Naive thymus-derived CD4-positive, alpha-beta T cell (primary cell): Measurements from ENCODE around the gene FRMPD4. TPM values are rescaled to one million over a fixed set of nuclear protein-coding genes. Genes with fewer than 3 reads are reported as not detected.

Experiments used
- ATAC-seq: fragments of 150-1000 bp; cut with Tn5 transposase; 2 replicates; pipeline ENCODE4 v1.10.0; 2021; ENCODE audit warnings: mild to moderate bottlenecking, moderate library complexity
- CTCF ChIA-PET: fragments of 350-600 bp; sonication (Branson Sonifier 250); formaldehyde crosslinking; loops from one replicate; lab custom pipeline; 2021; ENCODE audit warnings: antibody characterized with exemption; lab: Charles Lee
- POLR2A ChIA-PET: fragments of 350-600 bp; sonication (Branson Sonifier 250); formaldehyde crosslinking; loops from one replicate; lab custom pipeline; 2021; ENCODE audit warnings: antibody characterized with exemption, inconsistent platforms; lab: Charles Lee
- DNase-seq, 9 donors: peaks; one replicate each; pipeline versions ENCODE4 v3.0.0 to v3.0.0-alpha.2; 2020 to 2022; ENCODE audit warnings: mixed read lengths in 1 of 9
- H3K27ac ChIP-seq: one replicate; pipeline ENCODE4 v1.7.0; 2013; ENCODE audit warnings: mild to moderate bottlenecking, low read depth, low read length, moderate library complexity
- H3K27me3 ChIP-seq, 2 donors: one replicate each; pipeline ENCODE4 v1.7.0; 2013; ENCODE audit warnings: low read length in 2 of 2, mild to moderate bottlenecking in 2 of 2, moderate library complexity in 2 of 2; ENCODE audit not compliant: control insufficient read depth in 2 of 2, insufficient read depth in 2 of 2
- H3K36me3 ChIP-seq, 3 experiments: 1 replicate in 2 of 3; 2 replicates in 1 of 3; pipeline ENCODE4 v1.7.0; 2013; ENCODE audit warnings: low read length in 3 of 3, mild to moderate bottlenecking in 3 of 3, moderate library complexity in 1 of 3; ENCODE audit not compliant: insufficient read depth in 3 of 3, control insufficient read depth in 2 of 3
- H3K4me1 ChIP-seq, 2 donors: one replicate each; pipeline ENCODE4 v1.7.0; 2013; ENCODE audit warnings: low read length in 2 of 2, mild to moderate bottlenecking in 2 of 2, moderate library complexity in 1 of 2; ENCODE audit not compliant: control insufficient read depth in 2 of 2, insufficient read depth in 2 of 2
- H3K4me3 ChIP-seq: 2 replicates; pipeline ENCODE4 v1.7.0; 2013; ENCODE audit warnings: mild to moderate bottlenecking, low read length
- H3K9me3 ChIP-seq, 3 experiments: 1 replicate in 2 of 3; 2 replicates in 1 of 3; pipeline ENCODE4 v1.7.0; 2013; ENCODE audit warnings: low read length in 3 of 3; ENCODE audit not compliant: control insufficient read depth in 2 of 3
- H3K27ac Mint-ChIP-seq, 9 donors: one replicate each; pipeline ENCODE4 v1.8.0; 2020 to 2022; ENCODE audit warnings: mixed read lengths in 9 of 9, mild to moderate bottlenecking in 8 of 9, moderate library complexity in 5 of 9, inconsistent platforms in 2 of 9
- H3K27me3 Mint-ChIP-seq, 5 donors: one replicate each; pipeline ENCODE4 v1.8.0; 2021 to 2022; ENCODE audit warnings: mixed read lengths in 5 of 5, mild to moderate bottlenecking in 1 of 5
- H3K36me3 Mint-ChIP-seq, 5 donors: one replicate each; pipeline ENCODE4 v1.8.0; 2020 to 2022; ENCODE audit warnings: mixed read lengths in 5 of 5, mild to moderate bottlenecking in 3 of 5, inconsistent platforms in 1 of 5
- H3K4me1 Mint-ChIP-seq, 7 donors: one replicate each; pipeline ENCODE4 v1.8.0; 2020 to 2022; ENCODE audit warnings: mixed read lengths in 7 of 7, mild to moderate bottlenecking in 3 of 7, inconsistent platforms in 1 of 7
- H3K4me3 Mint-ChIP-seq, 10 donors: one replicate each; pipeline ENCODE4 v1.8.0; 2020 to 2022; ENCODE audit warnings: mild to moderate bottlenecking in 10 of 10, mixed read lengths in 10 of 10, moderate library complexity in 6 of 10, inconsistent platforms in 2 of 10
- H3K9me3 Mint-ChIP-seq, 11 donors: one replicate each; pipeline ENCODE4 v1.8.0; 2020 to 2022; ENCODE audit warnings: mixed read lengths in 11 of 11, mild to moderate bottlenecking in 4 of 11, inconsistent platforms in 1 of 11, moderate library complexity in 1 of 11
- intact Hi-C, 2 donors: fragments of 100-400 bp; cut with micrococcal nuclease; formaldehyde crosslinking; loops; one replicate each; pipeline ENCODE4 v1.15.1; 2023
- polyA plus RNA-seq, 2 donors: library from polyadenylated mRNA; unstranded; fragments of 300-500 nt; fragmentation: Illumina TruSeq; gene quantifications; one replicate each; pipeline ENCODE4 v1.2.3, GENCODE V29; 2021
- total RNA-seq, 6 experiments: library from RNA in 5 of 6; stranded (reverse) in 5 of 6; gene quantifications; 1 replicate in 5 of 6; 2 replicates in 1 of 6; pipeline ENCODE4 v1.2.3 and lab custom pipeline; 2021 to 2026

FRMPD4 gene
- total and polyA plus RNA-seq, 7 experiments from 2014 or later, result not detected

DNA sequence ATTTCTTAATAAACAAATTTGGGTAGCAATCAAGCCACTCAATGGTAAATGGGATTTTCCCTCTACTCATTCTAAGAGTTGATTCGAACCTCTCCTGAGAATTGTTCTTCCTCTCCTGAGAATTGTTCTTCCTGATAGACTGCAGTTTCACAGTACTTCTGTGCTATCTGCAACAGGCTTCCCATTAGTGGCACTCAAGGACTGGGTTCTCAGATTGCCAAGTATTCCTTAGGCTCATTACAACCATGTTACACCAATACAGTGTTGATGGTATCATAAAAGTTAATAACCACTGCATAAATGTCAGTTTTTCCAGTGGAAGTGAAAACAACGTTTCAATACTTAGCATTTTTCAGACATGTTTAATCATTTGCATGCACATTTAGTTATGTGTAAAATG, 201.6 kb downstream of the FRMPD4 start:
- intact Hi-C loops, result no loop called here
- Histone ChIP-seq H3K36me3 (no peaks in the 10 kb centered on the region), H3K9me3 (no peaks in the 10 kb centered on the region), H3K27me3 (no peaks in the 10 kb centered on the region), H3K4me1 (no peaks in the 10 kb centered on the region), H3K27ac (no peak overlapping the region), H3K4me3 (no peak overlapping the region)
- POLR2A ChIA-PET, result no interaction called here
- no peaks in the 10 kb centered on the region for H3K4me1 Mint-ChIP-seq
- peaks cover 0 to 4% (median 0%) of the 10 kb centered on the region in 5 donors for H3K36me3 Mint-ChIP-seq
- CTCF ChIA-PET, result no interaction called here
- H3K27me3 Mint-ChIP-seq, result peaks cover 0 to 8% (median 0%) of the 10 kb centered on the region in 5 donors
- peaks cover 0 to 4% (median 0%) of the 10 kb centered on the region in 11 donors for H3K9me3 Mint-ChIP-seq
- ATAC-seq, result no peak
- H3K27ac Mint-ChIP-seq, result no peak overlapping the region
- H3K4me3 Mint-ChIP-seq, result no peak overlapping the region
- DNase-seq, result no peak

- H3K27me3 Mint-ChIP-seq, result peaks cover 0 to 8% (median 4%) of the 10 kb centered on the region in 5 donors
- H3K36me3 Mint-ChIP-seq, result peaks cover 0 to 4% (median 0%) of the 10 kb centered on the region in 5 donors
- H3K27ac Mint-ChIP-seq, result no peak overlapping the region
- Histone ChIP-seq H3K27me3 (no peaks in the 10 kb centered on the region), H3K36me3 (no peaks in the 10 kb centered on the region), H3K27ac (no peak overlapping the region), H3K9me3 (no peaks in the 10 kb centered on the region), H3K4me3 (no peak overlapping the region), H3K4me1 (no peaks in the 10 kb centered on the region)
- DNase-seq, result no peak
- peaks cover 0 to 6% (median 0%) of the 10 kb centered on the region in 11 donors for H3K9me3 Mint-ChIP-seq
- CTCF ChIA-PET, result no interaction called here
- no peaks in the 10 kb centered on the region for H3K4me1 Mint-ChIP-seq
- no peak overlapping the region for H3K4me3 Mint-ChIP-seq
- intact Hi-C loops, result no loop called here
- POLR2A ChIA-PET, result no interaction called here
- no peak for ATAC-seq
Observed at GRCh38 chrX:12344954-12345353, 206.7 kb downstream of the FRMPD4 start.

DNA sequence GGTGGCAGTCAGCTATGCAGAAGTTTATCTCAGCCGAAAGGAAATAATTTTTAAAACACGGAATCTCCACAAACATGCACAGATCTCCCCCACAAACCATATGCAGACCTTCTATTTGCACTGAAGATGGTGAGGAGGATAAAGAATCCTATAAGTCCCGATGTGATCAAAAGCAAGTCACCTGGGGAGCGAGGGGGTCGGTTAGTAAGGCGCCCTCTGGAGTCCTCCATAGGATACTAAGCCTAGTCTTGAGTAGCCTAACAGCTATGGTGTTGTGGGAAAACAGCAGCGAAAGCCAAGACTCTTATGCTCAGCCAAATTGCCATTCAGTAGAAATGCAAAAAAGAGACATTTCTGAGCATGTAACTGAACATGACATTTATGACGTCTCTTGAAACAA, 210.9 kb downstream of the FRMPD4 start:
- Histone ChIP-seq H3K27ac (no peak overlapping the region), H3K9me3 (no peaks in the 10 kb centered on the region), H3K4me3 (no peak overlapping the region), H3K4me1 (no peaks in the 10 kb centered on the region), H3K36me3 (no peaks in the 10 kb centered on the region), H3K27me3 (no peaks in the 10 kb centered on the region)
- peaks cover 0 to 4% (median 0%) of the 10 kb centered on the region in 5 donors for H3K27me3 Mint-ChIP-seq
- ATAC-seq (no peak), DNase-seq (no peak)
- no peak overlapping the region for H3K4me3 Mint-ChIP-seq
- H3K4me1 Mint-ChIP-seq, result no peaks in the 10 kb centered on the region
- intact Hi-C loops, result no loop called here
- ChIA-PET POLR2A (no interaction called here), CTCF (no interaction called here)
- H3K27ac Mint-ChIP-seq, result no peak overlapping the region
- peaks cover 0 to 2% (median 0%) of the 10 kb centered on the region in 11 donors for H3K9me3 Mint-ChIP-seq
- no peaks in the 10 kb centered on the region for H3K36me3 Mint-ChIP-seq

GRCh38 chrX:12352922-12353321, 214.6 kb downstream of the FRMPD4 start:
- Mint-ChIP-seq H3K4me1 (no peaks in the 10 kb centered on the region), H3K27me3 (no peaks in the 10 kb centered on the region), H3K4me3 (no peak overlapping the region), H3K27ac (no peak overlapping the region), H3K36me3 (no peaks in the 10 kb centered on the region), H3K9me3 (peaks cover 0 to 2% (median 0%) of the 10 kb centered on the region in 11 donors)
- intact Hi-C loops, result no loop called here
- POLR2A ChIA-PET, result no interaction called here
- DNase-seq, result no peak
- CTCF ChIA-PET, result no interaction called here
- Histone ChIP-seq H3K4me3 (no peak overlapping the region), H3K27ac (no peak overlapping the region), H3K27me3 (no peaks in the 10 kb centered on the region), H3K36me3 (no peaks in the 10 kb centered on the region), H3K4me1 (no peaks in the 10 kb centered on the region), H3K9me3 (no peaks in the 10 kb centered on the region)
- ATAC-seq, result no peak

- Mint-ChIP-seq H3K27me3 (no peaks in the 10 kb centered on the region), H3K9me3 (peaks cover 0 to 4% (median 0%) of the 10 kb centered on the region in 11 donors), H3K27ac (no peak overlapping the region), H3K36me3 (no peaks in the 10 kb centered on the region), H3K4me3 (no peak overlapping the region), H3K4me1 (no peaks in the 10 kb centered on the region)
- H3K27ac ChIP-seq, result no peak overlapping the region
- no peak for DNase-seq
- no peaks in the 10 kb centered on the region for H3K36me3 ChIP-seq
- H3K4me3 ChIP-seq, result no peak overlapping the region
- no peaks in the 10 kb centered on the region for H3K27me3 ChIP-seq
- ATAC-seq, result no peak
- POLR2A ChIA-PET, result no interaction called here
- intact Hi-C loops, result no loop called here
- CTCF ChIA-PET, result no interaction called here
- H3K4me1 ChIP-seq, result no peaks in the 10 kb centered on the region
- H3K9me3 ChIP-seq, result no peaks in the 10 kb centered on the region
Observed at GRCh38 chrX:12360383-12360782, 222.1 kb downstream of the FRMPD4 start.

GRCh38 chrX:12360986-12361598, 222.8 kb downstream of the FRMPD4 start:
- no peaks in the 10 kb centered on the region for H3K4me1 ChIP-seq
- DNase-seq, result no peak
- ATAC-seq, result no peak
- intact Hi-C loops, result no loop called here
- peaks cover 0 to 4% (median 0%) of the 10 kb centered on the region in 11 donors for H3K9me3 Mint-ChIP-seq
- no peaks in the 10 kb centered on the region for H3K36me3 ChIP-seq
- H3K9me3 ChIP-seq, result no peaks in the 10 kb centered on the region
- no peak overlapping the region for H3K27ac ChIP-seq
- H3K27ac Mint-ChIP-seq, result no peak overlapping the region
- H3K4me3 Mint-ChIP-seq, result no peak overlapping the region
- no peak overlapping the region for H3K4me3 ChIP-seq
- H3K27me3 Mint-ChIP-seq, result no peaks in the 10 kb centered on the region
- no peaks in the 10 kb centered on the region for H3K27me3 ChIP-seq
- ChIA-PET POLR2A (no interaction called here), CTCF (no interaction called here)
- no peaks in the 10 kb centered on the region for H3K36me3 Mint-ChIP-seq
- H3K4me1 Mint-ChIP-seq, result no peaks in the 10 kb centered on the region

GRCh38 chrX:12363216-12363615, 224.9 kb downstream of the FRMPD4 start:
- no peak overlapping the region for H3K27ac ChIP-seq
- Mint-ChIP-seq H3K4me3 (no peak overlapping the region), H3K4me1 (no peaks in the 10 kb centered on the region), H3K9me3 (peaks cover 0 to 4% (median 0%) of the 10 kb centered on the region in 11 donors), H3K27ac (no peak overlapping the region), H3K27me3 (no peaks in the 10 kb centered on the region), H3K36me3 (no peaks in the 10 kb centered on the region)
- no peak overlapping the region for H3K4me3 ChIP-seq
- DNase-seq, result no peak
- H3K9me3 ChIP-seq, result no peaks in the 10 kb centered on the region
- H3K27me3 ChIP-seq, result no peaks in the 10 kb centered on the region
- H3K4me1 ChIP-seq, result no peaks in the 10 kb centered on the region
- ATAC-seq, result no peak
- no peaks in the 10 kb centered on the region for H3K36me3 ChIP-seq
- intact Hi-C loops, result no loop called here
- POLR2A ChIA-PET, result no interaction called here
- CTCF ChIA-PET, result no interaction called here
